ENCODE measurements around the gene TMC6. TPM values are rescaled to one million over a fixed set of nuclear protein-coding genes. Genes with fewer than 3 reads are reported as not detected.

Gene TMC6
- total and polyA plus RNA-seq, 2 experiments from 2014 or later, result 50.0 to 72.2 TPM

DNA sequence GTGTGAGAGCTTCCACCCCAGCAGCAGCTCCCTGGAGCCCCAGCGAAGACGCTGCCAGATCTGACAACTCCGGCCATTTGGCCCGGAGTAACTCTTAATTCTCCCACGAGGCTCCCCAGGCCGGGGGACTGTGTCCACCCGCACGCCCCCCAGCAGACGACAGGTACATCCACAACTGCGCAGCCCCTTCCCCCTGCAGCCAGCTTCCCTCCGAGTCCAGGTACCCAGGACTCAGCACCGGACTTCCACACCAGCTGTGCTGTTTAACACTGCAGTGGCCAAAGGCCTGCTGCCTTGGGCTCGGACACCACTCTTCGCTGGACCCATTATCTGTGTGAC lies 47.1 kb upstream of the TMC6 start (continued):
- TF ChIP-seq, protein P1, sequence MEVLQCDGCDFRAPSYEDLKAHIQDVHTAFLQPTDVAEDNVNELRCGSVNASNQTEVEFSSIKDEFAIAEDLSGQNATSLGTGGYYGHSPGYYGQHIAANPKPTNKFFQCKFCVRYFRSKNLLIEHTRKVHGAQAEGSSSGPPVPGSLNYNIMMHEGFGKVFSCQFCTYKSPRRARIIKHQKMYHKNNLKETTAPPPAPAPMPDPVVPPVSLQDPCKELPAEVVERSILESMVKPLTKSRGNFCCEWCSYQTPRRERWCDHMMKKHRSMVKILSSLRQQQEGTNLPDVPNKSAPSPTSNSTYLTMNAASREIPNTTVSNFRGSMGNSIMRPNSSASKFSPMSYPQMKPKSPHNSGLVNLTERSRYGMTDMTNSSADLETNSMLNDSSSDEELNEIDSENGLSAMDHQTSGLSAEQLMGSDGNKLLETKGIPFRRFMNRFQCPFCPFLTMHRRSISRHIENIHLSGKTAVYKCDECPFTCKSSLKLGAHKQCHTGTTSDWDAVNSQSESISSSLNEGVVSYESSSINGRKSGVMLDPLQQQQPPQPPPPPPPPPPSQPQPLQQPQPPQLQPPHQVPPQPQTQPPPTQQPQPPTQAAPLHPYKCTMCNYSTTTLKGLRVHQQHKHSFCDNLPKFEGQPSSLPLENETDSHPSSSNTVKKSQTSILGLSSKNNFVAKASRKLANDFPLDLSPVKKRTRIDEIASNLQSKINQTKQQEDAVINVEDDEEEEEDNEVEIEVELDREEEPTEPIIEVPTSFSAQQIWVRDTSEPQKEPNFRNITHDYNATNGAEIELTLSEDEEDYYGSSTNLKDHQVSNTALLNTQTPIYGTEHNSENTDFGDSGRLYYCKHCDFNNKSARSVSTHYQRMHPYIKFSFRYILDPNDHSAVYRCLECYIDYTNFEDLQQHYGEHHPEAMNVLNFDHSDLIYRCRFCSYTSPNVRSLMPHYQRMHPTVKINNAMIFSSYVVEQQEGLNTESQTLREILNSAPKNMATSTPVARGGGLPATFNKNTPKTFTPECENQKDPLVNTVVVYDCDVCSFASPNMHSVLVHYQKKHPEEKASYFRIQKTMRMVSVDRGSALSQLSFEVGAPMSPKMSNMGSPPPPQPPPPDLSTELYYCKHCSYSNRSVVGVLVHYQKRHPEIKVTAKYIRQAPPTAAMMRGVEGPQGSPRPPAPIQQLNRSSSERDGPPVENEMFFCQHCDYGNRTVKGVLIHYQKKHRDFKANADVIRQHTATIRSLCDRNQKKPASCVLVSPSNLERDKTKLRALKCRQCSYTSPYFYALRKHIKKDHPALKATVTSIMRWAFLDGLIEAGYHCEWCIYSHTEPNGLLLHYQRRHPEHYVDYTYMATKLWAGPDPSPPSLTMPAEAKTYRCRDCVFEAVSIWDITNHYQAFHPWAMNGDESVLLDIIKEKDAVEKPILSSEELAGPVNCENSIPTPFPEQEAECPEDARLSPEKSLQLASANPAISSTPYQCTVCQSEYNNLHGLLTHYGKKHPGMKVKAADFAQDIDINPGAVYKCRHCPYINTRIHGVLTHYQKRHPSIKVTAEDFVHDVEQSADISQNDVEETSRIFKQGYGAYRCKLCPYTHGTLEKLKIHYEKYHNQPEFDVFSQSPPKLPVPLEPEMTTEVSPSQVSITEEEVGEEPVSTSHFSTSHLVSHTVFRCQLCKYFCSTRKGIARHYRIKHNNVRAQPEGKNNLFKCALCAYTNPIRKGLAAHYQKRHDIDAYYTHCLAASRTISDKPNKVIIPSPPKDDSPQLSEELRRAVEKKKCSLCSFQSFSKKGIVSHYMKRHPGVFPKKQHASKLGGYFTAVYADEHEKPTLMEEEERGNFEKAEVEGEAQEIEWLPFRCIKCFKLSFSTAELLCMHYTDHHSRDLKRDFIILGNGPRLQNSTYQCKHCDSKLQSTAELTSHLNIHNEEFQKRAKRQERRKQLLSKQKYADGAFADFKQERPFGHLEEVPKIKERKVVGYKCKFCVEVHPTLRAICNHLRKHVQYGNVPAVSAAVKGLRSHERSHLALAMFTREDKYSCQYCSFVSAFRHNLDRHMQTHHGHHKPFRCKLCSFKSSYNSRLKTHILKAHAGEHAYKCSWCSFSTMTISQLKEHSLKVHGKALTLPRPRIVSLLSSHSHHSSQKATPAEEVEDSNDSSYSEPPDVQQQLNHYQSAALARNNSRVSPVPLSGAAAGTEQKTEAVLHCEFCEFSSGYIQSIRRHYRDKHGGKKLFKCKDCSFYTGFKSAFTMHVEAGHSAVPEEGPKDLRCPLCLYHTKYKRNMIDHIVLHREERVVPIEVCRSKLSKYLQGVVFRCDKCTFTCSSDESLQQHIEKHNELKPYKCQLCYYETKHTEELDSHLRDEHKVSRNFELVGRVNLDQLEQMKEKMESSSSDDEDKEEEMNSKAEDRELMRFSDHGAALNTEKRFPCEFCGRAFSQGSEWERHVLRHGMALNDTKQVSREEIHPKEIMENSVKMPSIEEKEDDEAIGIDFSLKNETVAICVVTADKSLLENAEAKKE (CRISPR knock-in tag; IDR thresholded peaks at IDR 0.05), result no peak
- TF ChIP-seq JUNB (IDR thresholded peaks at IDR 0.05; ENCODE audit: unreplicated experiment) (no peak), EZH2 (IDR thresholded peaks at IDR 0.05; ENCODE audit: low read depth, unreplicated experiment) (no peak), EZH2phosphoT487 (IDR thresholded peaks at IDR 0.05; ENCODE audit: unreplicated experiment) (no peak)

DNA sequence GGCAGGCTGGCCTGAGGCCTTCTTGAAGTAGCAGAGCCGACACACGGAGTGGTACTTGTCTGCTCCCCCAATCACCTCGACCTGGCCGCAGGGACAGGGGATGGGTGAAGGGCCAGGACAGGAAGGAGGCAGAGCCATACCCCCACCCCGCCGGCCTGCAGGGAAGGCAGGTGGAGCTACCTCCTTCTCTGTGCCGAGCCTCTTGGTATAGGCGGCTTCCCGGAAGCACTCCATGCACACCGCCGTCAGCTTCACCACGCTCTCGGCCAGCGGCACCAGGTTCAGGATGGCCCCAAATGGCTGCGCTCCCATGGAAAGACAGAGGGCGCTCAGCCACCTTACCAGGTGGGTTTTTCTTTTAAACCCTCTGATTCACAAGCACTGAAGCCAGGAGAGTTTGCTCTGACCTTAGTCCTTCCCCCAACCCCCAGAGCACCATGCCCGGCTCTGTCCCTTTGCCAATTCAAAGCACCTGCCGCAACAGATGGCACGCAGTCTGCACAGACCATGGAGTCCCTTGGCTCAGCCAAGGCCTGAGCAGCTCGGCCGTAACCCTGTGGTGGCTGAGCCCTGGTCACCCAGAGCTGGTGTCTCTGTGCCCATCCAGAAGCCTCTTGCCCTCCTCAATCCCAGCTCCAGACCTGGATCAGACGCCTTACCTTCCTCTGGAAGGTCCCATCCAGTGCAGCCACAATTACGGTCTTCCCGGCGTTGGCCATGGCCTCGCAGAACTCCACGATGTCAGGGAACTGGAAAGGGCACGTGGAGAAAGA lies 46.5 kb upstream of the TMC6 start:
- Histone ChIP-seq H3K79me2 (replicated peaks; ENCODE audit: insufficient read depth) (no peaks in the 10 kb centered on the region), H3K27me3 (ENCODE audit: insufficient read depth) (no peaks in the 10 kb centered on the region), H3K9me2 (ENCODE audit: insufficient read depth) (no peaks in the 10 kb centered on the region), H2AFZ (no peak overlapping the region), H3K36me3 (ENCODE audit: insufficient read depth) (peaks cover 15% of the 10 kb centered on the region), H3K4me1 (ENCODE audit: insufficient read depth) (peaks cover 16% of the 10 kb centered on the region), H3K4me2 (no peak overlapping the region), H3K27ac (ENCODE audit: low read depth) (0 out of 2 replicates have a peak overlapping the region, but pooled peaks have one; percentile 59), H3F3A (replicated peaks; ENCODE audit: low read depth) (peaks cover 12% of the 10 kb centered on the region; the same call in 1 of the 2 replicates), H3K4me3 (no peak overlapping the region), H4K20me1 (replicated peaks; ENCODE audit: insufficient read depth) (peaks cover 13% of the 10 kb centered on the region)
- Mint-ChIP-seq H3K4me1 (peaks cover 50% of the 10 kb centered on the region), H3K9me3 (no peaks in the 10 kb centered on the region; the same call in 1 of the 3 replicates), H3K4me3 (no peak overlapping the region), H3K27me3 (ENCODE audit: insufficient read depth, low read depth, poor library complexity) (peaks cover 31% of the 10 kb centered on the region), H3K27ac (peak overlapping the region; percentile 37; the same call in 1 of the 2 replicates), H3K36me3 (ENCODE audit: low read depth) (peaks cover 72% of the 10 kb centered on the region)
- ATAC-seq (peak; percentile 42), DNase-seq (ENCODE audit: low spot score) (peak; percentile 83)
- no peak for TF ChIP-seq CREB1 (CRISPR knock-in tag; IDR thresholded peaks at IDR 0.05; ENCODE audit: low read depth)
- TF ChIP-seq, protein P2, sequence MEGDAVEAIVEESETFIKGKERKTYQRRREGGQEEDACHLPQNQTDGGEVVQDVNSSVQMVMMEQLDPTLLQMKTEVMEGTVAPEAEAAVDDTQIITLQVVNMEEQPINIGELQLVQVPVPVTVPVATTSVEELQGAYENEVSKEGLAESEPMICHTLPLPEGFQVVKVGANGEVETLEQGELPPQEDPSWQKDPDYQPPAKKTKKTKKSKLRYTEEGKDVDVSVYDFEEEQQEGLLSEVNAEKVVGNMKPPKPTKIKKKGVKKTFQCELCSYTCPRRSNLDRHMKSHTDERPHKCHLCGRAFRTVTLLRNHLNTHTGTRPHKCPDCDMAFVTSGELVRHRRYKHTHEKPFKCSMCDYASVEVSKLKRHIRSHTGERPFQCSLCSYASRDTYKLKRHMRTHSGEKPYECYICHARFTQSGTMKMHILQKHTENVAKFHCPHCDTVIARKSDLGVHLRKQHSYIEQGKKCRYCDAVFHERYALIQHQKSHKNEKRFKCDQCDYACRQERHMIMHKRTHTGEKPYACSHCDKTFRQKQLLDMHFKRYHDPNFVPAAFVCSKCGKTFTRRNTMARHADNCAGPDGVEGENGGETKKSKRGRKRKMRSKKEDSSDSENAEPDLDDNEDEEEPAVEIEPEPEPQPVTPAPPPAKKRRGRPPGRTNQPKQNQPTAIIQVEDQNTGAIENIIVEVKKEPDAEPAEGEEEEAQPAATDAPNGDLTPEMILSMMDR (conservative IDR thresholded peaks at IDR 0.05; ENCODE audit: low read depth in 2 of 2), result peak; percentile 62 to 76
- TF ChIP-seq, protein P1 (CRISPR knock-in tag; IDR thresholded peaks at IDR 0.05), result no peak
